Measurements from ENCODE around the gene PHKG2. TPM values are rescaled to one million over a fixed set of nuclear protein-coding genes. Genes with fewer than 3 reads are reported as not detected.

PHKG2 gene
- total RNA-seq, 3 donors from 2014 or later, result 32.1 to 37.6 (median 33.0) TPM

DNA sequence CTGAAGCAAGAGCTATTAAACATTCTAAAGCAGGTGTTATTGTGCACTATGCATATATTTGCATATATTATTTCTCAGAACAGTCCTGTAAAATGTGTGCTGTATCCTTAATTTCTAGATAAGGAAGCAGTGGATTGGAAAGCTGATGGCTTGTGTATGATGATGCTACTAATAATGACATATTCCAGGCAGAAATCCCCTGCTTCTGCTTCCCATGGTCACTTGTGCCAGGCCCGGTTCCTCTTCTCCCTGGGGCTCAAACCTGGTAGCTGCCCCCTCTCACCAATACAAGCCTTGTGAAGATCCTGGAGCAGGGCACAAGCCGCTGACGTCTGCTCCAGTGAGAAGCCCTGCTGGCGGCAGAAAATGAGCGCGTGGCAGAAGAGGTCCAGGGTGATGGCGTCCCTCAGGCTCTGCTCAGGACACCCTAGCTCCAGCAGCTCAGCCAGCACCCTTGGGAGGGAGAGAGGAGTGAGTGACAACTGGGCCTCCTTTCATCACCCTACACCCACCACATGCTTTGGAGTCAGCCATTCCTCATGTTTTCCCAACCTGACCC, 11.9 kb downstream of the PHKG2 start:
- ATAC-seq, result no peak
- no peak for TF ChIP-seq CTCF (IDR thresholded peaks at IDR 0.05)
- Histone ChIP-seq H3K4me1 (ENCODE audit: low read depth) (peaks cover 20% of the 10 kb centered on the region), H3K4me3 (no peak overlapping the region), H3K36me3 (ENCODE audit: low read depth) (peaks cover 8% of the 10 kb centered on the region), H3K9me3 (no peaks in the 10 kb centered on the region)
- peak in 2 of 3 donors; percentile 24 to 53 for DNase-seq
- intact Hi-C loops (cut with DNase I, micrococcal nuclease), result no loop called here

GRCh38 chr16:30760577-30761426, 12.6 kb downstream of the PHKG2 start:
- H3K36me3 ChIP-seq (ENCODE audit: low read depth), result peaks cover 10% of the 10 kb centered on the region
- H3K4me3 ChIP-seq, result peak overlapping the region; percentile 74
- intact Hi-C loops (cut with DNase I, micrococcal nuclease), result no loop called here
- no peaks in the 10 kb centered on the region for H3K9me3 ChIP-seq
- TF ChIP-seq CTCF (IDR thresholded peaks at IDR 0.05), result no peak
- DNase-seq (peak in 2 of 3 donors; percentile 29 to 57), ATAC-seq (no peak)
- peaks cover 20% of the 10 kb centered on the region for H3K4me1 ChIP-seq (ENCODE audit: low read depth)

GRCh38 chr16:30761427-30761927, 13.3 kb downstream of the PHKG2 start:
- no peaks in the 10 kb centered on the region for H3K9me3 ChIP-seq
- intact Hi-C loops (cut with DNase I, micrococcal nuclease), result no loop called here
- TF ChIP-seq CTCF (IDR thresholded peaks at IDR 0.05), result no peak
- DNase-seq, result peak in 2 of 3 donors; percentile 46 to 63
- H3K4me1 ChIP-seq (ENCODE audit: low read depth), result peaks cover 20% of the 10 kb centered on the region
- peak; percentile 42 for ATAC-seq
- H3K4me3 ChIP-seq, result peak overlapping the region; percentile 74
- H3K36me3 ChIP-seq (ENCODE audit: low read depth), result peaks cover 11% of the 10 kb centered on the region

GRCh38 chr16:30761928-30762902, 14.0 kb downstream of the PHKG2 start, which contains the start of the genes CFAP119 and RNF40:
CFAP119 (minus strand) TSS chr16:30762062; CDS start chr16:30761748, 314 bp downstream.
RNF40 (plus strand) TSS chr16:30762322; CDS start chr16:30762546, 224 bp downstream.
- peak within 1 kb of the TSS; percentile 74 for H3K4me3 ChIP-seq
- DNase-seq (peak; percentile 96 to 97 (median 97)), ATAC-seq (peak; percentile 96)
- intact Hi-C loops (cut with DNase I, micrococcal nuclease), result no loop called here
- peaks cover 11% of the 10 kb centered on the region for H3K36me3 ChIP-seq (ENCODE audit: low read depth)
- H3K4me1 ChIP-seq (ENCODE audit: low read depth), result peaks cover 20% of the 10 kb centered on the region
- no peaks in the 10 kb centered on the region for H3K9me3 ChIP-seq
- no peak for TF ChIP-seq CTCF (IDR thresholded peaks at IDR 0.05)
